Liver (tissue), 9 donors: Measurements from ENCODE around the gene UBALD1. TPM values are rescaled to one million over a fixed set of nuclear protein-coding genes. Genes with fewer than 3 reads are reported as not detected.

Experiments
- DNase-seq: peaks from one replicate; pipeline ENCODE4 v3.0.0-alpha.2; 2017; ENCODE audit warnings: low spot score
- H3K27ac ChIP-seq, 2 donors: one replicate each; pipeline ENCODE4 v1.7.0; 2013; ENCODE audit warnings: inconsistent platforms in 2 of 2, low read length in 2 of 2, control low read depth in 1 of 2, low read depth in 1 of 2, mild to moderate bottlenecking in 1 of 2
- H3K27me3 ChIP-seq, 4 donors: one replicate each; pipeline versions ENCODE4 v1.6.1 to v1.7.0; 2013; ENCODE audit warnings: low read length in 3 of 4, inconsistent platforms in 1 of 4, mild to moderate bottlenecking in 1 of 4, moderate library complexity in 1 of 4; ENCODE audit not compliant: control insufficient read depth in 4 of 4, insufficient read depth in 4 of 4
- H3K36me3 ChIP-seq, 4 donors: one replicate each; pipeline versions ENCODE4 v1.6.1 to v1.7.0; 2013; ENCODE audit warnings: low read length in 3 of 4, mild to moderate bottlenecking in 3 of 4, low read depth in 1 of 4, moderate library complexity in 1 of 4; ENCODE audit not compliant: control insufficient read depth in 4 of 4, insufficient read depth in 3 of 4
- H3K4me1 ChIP-seq, 4 donors: one replicate each; pipeline versions ENCODE4 v1.6.1 to v1.7.0; 2013; ENCODE audit warnings: low read length in 3 of 4, mild to moderate bottlenecking in 3 of 4, moderate library complexity in 1 of 4; ENCODE audit not compliant: control insufficient read depth in 4 of 4, insufficient read depth in 4 of 4
- H3K4me3 ChIP-seq, 3 donors: one replicate each; pipeline versions ENCODE4 v1.6.1 to v1.7.0; 2013; ENCODE audit warnings: low read length in 3 of 3, control low read depth in 1 of 3, low read depth in 1 of 3, mild to moderate bottlenecking in 1 of 3
- H3K9ac ChIP-seq, 2 donors: one replicate each; pipeline ENCODE4 v1.7.0; 2013; ENCODE audit warnings: low read length in 2 of 2, mild to moderate bottlenecking in 2 of 2, moderate library complexity in 2 of 2, control low read depth in 1 of 2, low read depth in 1 of 2
- H3K9me3 ChIP-seq, 4 donors: one replicate each; pipeline versions ENCODE4 v1.6.1 to v1.7.0; 2013; ENCODE audit warnings: low read length in 3 of 4; ENCODE audit not compliant: control insufficient read depth in 4 of 4
- ATF3 ChIP-seq: IDR thresholded peaks from 2 replicates; pipeline ENCODE4 v1.6.1; 2016; ENCODE audit warnings: antibody characterized with exemption
- CTCF ChIP-seq: fragments of 150-350 bp; IDR thresholded peaks from 2 replicates; pipeline ENCODE4 v1.5.1; 2017; ENCODE audit warnings: improper control_type of control experiment, low read depth, low read length; ENCODE audit not compliant: missing input control
- EGR1 ChIP-seq, 2 donors: IDR thresholded peaks; 2 replicates each; pipeline ENCODE4 v1.6.1; 2016 to 2018; ENCODE audit warnings: antibody characterized with exemption in 2 of 2, low read depth in 2 of 2
- FOXA1 ChIP-seq: IDR thresholded peaks from 2 replicates; pipeline ENCODE4 v1.6.1; 2016; ENCODE audit warnings: antibody characterized with exemption
- FOXA2 ChIP-seq: IDR thresholded peaks from 2 replicates; pipeline ENCODE4 v1.6.1; 2016; ENCODE audit warnings: antibody characterized with exemption
- GABPA ChIP-seq, 2 donors: IDR thresholded peaks in 1 of 2; conservative IDR thresholded peaks in 1 of 2; 2 replicates each; pipeline ENCODE4 v1.6.1; 2016; ENCODE audit warnings: antibody characterized with exemption in 2 of 2, mild to moderate bottlenecking in 1 of 2, moderate library complexity in 1 of 2
- HNF4A ChIP-seq, 2 donors: conservative IDR thresholded peaks; 2 replicates each; pipeline ENCODE4 v1.6.1; 2016; ENCODE audit warnings: antibody characterized with exemption in 2 of 2, mild to moderate bottlenecking in 2 of 2
- JUND ChIP-seq, 2 donors: IDR thresholded peaks; 2 replicates each; pipeline ENCODE4 v1.6.1; 2016; ENCODE audit warnings: antibody characterized with exemption in 2 of 2
- MAX ChIP-seq: IDR thresholded peaks from 2 replicates; pipeline ENCODE4 v1.6.1; 2016; ENCODE audit warnings: antibody characterized with exemption
- REST ChIP-seq: IDR thresholded peaks from 2 replicates; pipeline ENCODE4 v1.6.1; 2016; ENCODE audit warnings: antibody characterized with exemption, mild to moderate bottlenecking
- RXRA ChIP-seq, 2 donors: IDR thresholded peaks; 2 replicates each; pipeline ENCODE4 v1.6.1; 2017 to 2018; ENCODE audit warnings: antibody characterized with exemption in 2 of 2, mild to moderate bottlenecking in 1 of 2
- SP1 ChIP-seq: IDR thresholded peaks from 2 replicates; pipeline ENCODE4 v1.6.1; 2018; ENCODE audit warnings: antibody characterized with exemption, mild to moderate bottlenecking
- TAF1 ChIP-seq: conservative IDR thresholded peaks from 2 replicates; pipeline ENCODE4 v1.6.1; 2016; ENCODE audit warnings: antibody characterized with exemption, mild to moderate bottlenecking
- YY1 ChIP-seq: IDR thresholded peaks from 2 replicates; pipeline ENCODE4 v1.6.1; 2016; ENCODE audit warnings: antibody characterized with exemption, mild to moderate bottlenecking
- ZBTB33 ChIP-seq: IDR thresholded peaks from 2 replicates; pipeline ENCODE4 v1.6.1; 2016; ENCODE audit warnings: antibody characterized with exemption
- WGBS: extraction: QIAGEN DNeasy Blood & Tissue Kit; methylation state at CpG from one replicate; pipeline ENCODE4 v1.1.7; 2013; 5-methylcytosine and 5-hydroxymethylcytosine counted together
- polyA plus RNA-seq, 2 donors: library from polyadenylated mRNA; stranded (reverse) in 1 of 2; unstranded in 1 of 2; fragments of 200-250 nt in 1 of 2; fragments of >200 nt in 1 of 2; fragmentation: Nextera tagmentation in 1 of 2; extraction: Ambion mirVana in 1 of 2; gene quantifications; one replicate each; pipeline versions ENCODE4 v1.2.1 to v1.2.3, GENCODE V29; 2013 to 2015
- total RNA-seq, 2 donors: library from RNA; depleted of rRNA; stranded (reverse); fragments of >200 nt; gene quantifications; one replicate each; pipeline ENCODE4 v1.2.3, GENCODE V29; 2014
- donor health status: healthy.
- donor health status: healthy.
- donor health status: healthy.
- donor health status: healthy.
- donor health status: healthy.

The UBALD1 gene
- total and polyA plus RNA-seq, 4 donors: 4.5 to 22.4 (median 7.5) TPM

- Histone ChIP-seq H3K9me3 (peaks cover 0 to 3% (median 0%) of the 10 kb centered on the region in 4 donors), H3K9ac (no peak overlapping the region), H3K4me1 (no peaks in the 10 kb centered on the region), H3K27ac (no peak overlapping the region), H3K36me3 (no peaks in the 10 kb centered on the region), H3K4me3 (no peak overlapping the region), H3K27me3 (no peaks in the 10 kb centered on the region)
- no peak for DNase-seq
- 72% methylated on average over 7 of the region's 7 CpGs for WGBS
- TF ChIP-seq ZBTB33 (no peak), GABPA (IDR thresholded peaks at IDR 0.05 in 1 of 2, conservative IDR thresholded peaks at IDR 0.05 in 1 of 2) (no peak), TAF1 (no peak), FOXA1 (no peak), SP1 (no peak), FOXA2 (no peak), JUND (IDR thresholded peaks at IDR 0.05) (no peak), RXRA (IDR thresholded peaks at IDR 0.05) (no peak), MAX (no peak), EGR1 (IDR thresholded peaks at IDR 0.05; ENCODE audit: low read depth in 2 of 2) (no peak), CTCF (no peak), REST (no peak), HNF4A (conservative IDR thresholded peaks at IDR 0.05) (no peak), YY1 (no peak), ATF3 (no peak)
These were observed 28.4 kb downstream of the UBALD1 start for GRCh38 chr16:4586291-4586690.

- Histone ChIP-seq H3K36me3 (no peaks in the 10 kb centered on the region), H3K9me3 (peaks cover 0 to 3% (median 0%) of the 10 kb centered on the region in 4 donors), H3K9ac (no peak overlapping the region), H3K27ac (no peak overlapping the region), H3K4me3 (no peak overlapping the region), H3K4me1 (no peaks in the 10 kb centered on the region), H3K27me3 (no peaks in the 10 kb centered on the region)
- DNase-seq: no peak
- WGBS: 87% methylated on average over 4 of the region's 4 CpGs
- TF ChIP-seq REST: no peak
These were observed 30.8 kb downstream of the UBALD1 start for GRCh38 chr16:4583906-4584305.
